ENCODE measurements around the gene RSPO1.

Gene RSPO1

DNA sequence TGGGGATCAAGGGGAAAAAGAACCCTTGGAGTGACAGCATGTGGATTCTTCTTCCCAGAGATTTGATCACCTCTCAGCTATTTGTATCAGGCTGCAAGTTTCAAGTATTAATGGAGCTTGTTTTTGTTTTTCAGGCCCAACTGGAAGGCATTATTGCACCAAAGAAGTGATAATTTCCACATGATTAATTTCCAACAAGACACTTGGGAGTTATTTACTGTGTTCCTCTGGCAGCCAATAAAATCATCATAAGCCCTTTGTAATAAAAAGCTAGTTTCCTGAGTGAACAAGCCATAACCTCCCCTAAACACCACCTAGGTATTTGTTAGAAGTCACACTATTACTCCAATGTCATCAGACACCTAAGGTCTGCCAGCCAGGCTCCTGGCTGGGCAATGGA, 69.8 kb downstream of the RSPO1 start:
- DNase-seq (ENCODE audit: low read depth): no peak

DNA sequence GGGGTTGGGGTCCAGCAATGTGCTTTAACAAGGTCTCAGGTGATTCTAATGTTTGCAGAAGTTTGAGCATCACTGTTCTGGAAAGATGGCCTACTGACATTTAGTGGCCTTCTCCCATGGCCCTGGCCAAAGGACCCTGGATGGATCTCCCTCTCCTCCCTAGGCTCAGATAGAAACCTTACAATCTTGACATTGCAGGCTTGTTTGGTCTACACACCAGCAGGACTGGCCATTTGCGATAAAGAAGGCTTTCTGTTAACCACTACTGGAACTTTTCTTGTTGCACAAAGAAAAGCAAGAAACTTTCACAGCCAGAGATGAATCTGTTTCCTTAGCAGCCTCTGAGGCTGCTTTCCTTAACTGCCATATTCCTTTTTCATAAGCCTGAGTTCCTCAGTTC, 71.7 kb downstream of the RSPO1 start:
- no peak for DNase-seq (ENCODE audit: low read depth)
